Measurements from ENCODE around the gene P3H3. TPM values are rescaled to one million over a fixed set of nuclear protein-coding genes. Genes with fewer than 3 reads are reported as not detected.

The P3H3 gene
- total RNA-seq, 1 experiment from 2014 or later = 25.6 TPM

DNA sequence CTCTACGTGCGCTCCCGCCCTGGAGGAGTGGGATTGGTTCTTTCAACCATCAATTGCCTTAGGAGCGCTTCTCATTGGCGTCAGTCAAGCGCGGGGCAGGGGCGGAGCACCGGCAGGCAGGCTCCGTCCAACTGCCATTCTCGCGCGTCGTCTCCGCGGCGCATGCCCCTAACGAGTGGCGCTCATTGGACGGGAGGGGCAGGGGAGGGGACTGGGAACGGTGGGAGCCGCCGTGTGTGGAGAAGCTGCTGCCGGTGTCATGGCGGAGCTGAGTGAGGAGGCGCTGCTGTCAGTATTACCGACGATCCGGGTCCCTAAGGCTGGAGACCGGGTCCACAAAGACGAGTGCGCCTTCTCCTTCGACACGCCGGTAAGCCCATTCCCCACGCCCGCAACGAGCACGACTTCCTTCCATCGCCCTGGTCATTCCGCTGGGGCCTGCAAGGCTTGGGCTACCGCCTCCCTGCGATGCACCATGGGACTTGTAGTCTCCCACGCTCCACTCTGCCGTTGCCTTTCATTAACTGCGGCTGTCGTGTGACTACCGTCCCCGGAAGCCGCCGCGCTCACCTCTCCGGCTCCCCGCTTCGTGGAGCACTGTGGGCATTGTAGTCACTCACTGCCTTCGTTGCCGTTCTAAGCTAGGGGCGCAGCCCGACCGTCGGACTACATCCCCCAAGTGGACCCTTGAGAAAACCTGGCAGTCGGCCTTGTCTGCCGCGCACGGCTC lies 23.9 kb downstream of the P3H3 start, which contains the start of gene USP5:
TSS of gene USP5 (plus strand) at position 230 of the 730 bp plus-strand sequence. CDS start at position 260, 30 bp downstream.
- DNase-seq = peak; percentile 100
- H3K4me3 ChIP-seq (ENCODE audit: low read depth, low read length) = peak within 1 kb of the TSS; percentile 69
- peak within 1 kb of the TSS; percentile 94 for H3K4me3 Mint-ChIP-seq (ENCODE audit: unreplicated experiment)
- H3K27me3 ChIP-seq (replicated peaks; ENCODE audit: control insufficient read depth, insufficient read depth, low read length) = no peaks in the 10 kb centered on the region
- TF ChIP-seq, protein P1, sequence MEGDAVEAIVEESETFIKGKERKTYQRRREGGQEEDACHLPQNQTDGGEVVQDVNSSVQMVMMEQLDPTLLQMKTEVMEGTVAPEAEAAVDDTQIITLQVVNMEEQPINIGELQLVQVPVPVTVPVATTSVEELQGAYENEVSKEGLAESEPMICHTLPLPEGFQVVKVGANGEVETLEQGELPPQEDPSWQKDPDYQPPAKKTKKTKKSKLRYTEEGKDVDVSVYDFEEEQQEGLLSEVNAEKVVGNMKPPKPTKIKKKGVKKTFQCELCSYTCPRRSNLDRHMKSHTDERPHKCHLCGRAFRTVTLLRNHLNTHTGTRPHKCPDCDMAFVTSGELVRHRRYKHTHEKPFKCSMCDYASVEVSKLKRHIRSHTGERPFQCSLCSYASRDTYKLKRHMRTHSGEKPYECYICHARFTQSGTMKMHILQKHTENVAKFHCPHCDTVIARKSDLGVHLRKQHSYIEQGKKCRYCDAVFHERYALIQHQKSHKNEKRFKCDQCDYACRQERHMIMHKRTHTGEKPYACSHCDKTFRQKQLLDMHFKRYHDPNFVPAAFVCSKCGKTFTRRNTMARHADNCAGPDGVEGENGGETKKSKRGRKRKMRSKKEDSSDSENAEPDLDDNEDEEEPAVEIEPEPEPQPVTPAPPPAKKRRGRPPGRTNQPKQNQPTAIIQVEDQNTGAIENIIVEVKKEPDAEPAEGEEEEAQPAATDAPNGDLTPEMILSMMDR (IDR thresholded peaks at IDR 0.05; ENCODE audit: insufficient read depth in 1 of 2, low read depth in 1 of 2, low read length in 1 of 2, severe bottlenecking in 1 of 2, unreplicated experiment in 1 of 2) = no peak
- no peaks in the 10 kb centered on the region for H3K9me3 Mint-ChIP-seq (ENCODE audit: unreplicated experiment)
- H3K9me3 ChIP-seq = no peaks in the 10 kb centered on the region
- H3K27me3 Mint-ChIP-seq (ENCODE audit: insufficient read depth, unreplicated experiment) = no peaks in the 10 kb centered on the region
- BruUV-seq (replicated peaks) = TSS peak; percentile 42
- peaks cover 19% of the 10 kb centered on the region for H3K4me1 Mint-ChIP-seq (ENCODE audit: low read depth, unreplicated experiment)
- peaks cover 77% of the 10 kb centered on the region for H3K36me3 Mint-ChIP-seq (ENCODE audit: insufficient read depth, unreplicated experiment)
- CTCF ChIA-PET = interaction anchor here (0.5 to 5.2 kb wide), 21 partner anchors 9 to 315 kb away, joined by 3 to 65 read pairs (median 8); partner anchors contain the start of genes C12orf57, COPS7A, MLF2 and P3H3
- intact Hi-C loops (cut with micrococcal nuclease; ENCODE audit: unreplicated experiment) = loop anchor here (1.0 kb wide), 6 partner anchors 17 to 189 kb away; partner anchors contain the start of genes ING4, MLF2 and ZNF384
- H3K27ac Mint-ChIP-seq (ENCODE audit: unreplicated experiment) = peak within 1 kb of the TSS; percentile 95
- H3K36me3 ChIP-seq (ENCODE audit: control insufficient read depth, insufficient read depth, low read length) = peaks cover 12% of the 10 kb centered on the region; the same call in 1 of the 2 replicates
- POLR2A ChIA-PET = interaction anchor here (0.8 to 4.1 kb wide), 23 partner anchors 10 to 318 kb away, joined by 3 to 102 read pairs (median 8); partner anchors contain the start of genes C12orf57, COPS7A, GAPDH and GNB3
- peaks cover 13% of the 10 kb centered on the region for H3K4me1 ChIP-seq

- Histone ChIP-seq H3K4me1 (peaks cover 13% of the 10 kb centered on the region), H3K4me3 (ENCODE audit: low read depth, low read length) (peak overlapping the region; percentile 69), H3K36me3 (ENCODE audit: control insufficient read depth, insufficient read depth, low read length) (peaks cover 14% of the 10 kb centered on the region), H3K27me3 (replicated peaks; ENCODE audit: control insufficient read depth, insufficient read depth, low read length) (no peaks in the 10 kb centered on the region), H3K9me3 (no peaks in the 10 kb centered on the region)
- BruUV-seq (replicated peaks) = no TSS peak
- intact Hi-C loops (cut with micrococcal nuclease; ENCODE audit: unreplicated experiment) = loop anchor here (1.0 kb wide), 3 partner anchors 16 to 190 kb away; partner anchors contain the start of genes ING4 and MLF2
- POLR2A ChIA-PET = interaction anchor here (0.5 to 4.1 kb wide), 21 partner anchors 10 to 529 kb away, joined by 3 to 102 read pairs (median 8); partner anchors contain the start of genes C12orf57, COPS7A, GAPDH and GNB3
- Mint-ChIP-seq H3K27ac (ENCODE audit: unreplicated experiment) (peak overlapping the region; percentile 95), H3K36me3 (ENCODE audit: insufficient read depth, unreplicated experiment) (peaks cover 77% of the 10 kb centered on the region), H3K27me3 (ENCODE audit: insufficient read depth, unreplicated experiment) (no peaks in the 10 kb centered on the region), H3K4me1 (ENCODE audit: low read depth, unreplicated experiment) (peaks cover 19% of the 10 kb centered on the region), H3K4me3 (ENCODE audit: unreplicated experiment) (peak overlapping the region; percentile 94), H3K9me3 (ENCODE audit: unreplicated experiment) (no peaks in the 10 kb centered on the region)
- peak in 1 of 2 experiments; percentile 61 for DNase-seq
- TF ChIP-seq, protein P1 (IDR thresholded peaks at IDR 0.05; ENCODE audit: insufficient read depth in 1 of 2, low read depth in 1 of 2, low read length in 1 of 2, severe bottlenecking in 1 of 2, unreplicated experiment in 1 of 2) = no peak
- CTCF ChIA-PET = interaction anchor here (0.5 to 5.2 kb wide), 19 partner anchors 8 to 238 kb away, joined by 3 to 65 read pairs (median 8); partner anchors contain the start of genes COPS7A, MLF2, P3H3 and PTMS
Observed at GRCh38 chr12:6852651-6853354, 24.6 kb downstream of the P3H3 start.

DNA sequence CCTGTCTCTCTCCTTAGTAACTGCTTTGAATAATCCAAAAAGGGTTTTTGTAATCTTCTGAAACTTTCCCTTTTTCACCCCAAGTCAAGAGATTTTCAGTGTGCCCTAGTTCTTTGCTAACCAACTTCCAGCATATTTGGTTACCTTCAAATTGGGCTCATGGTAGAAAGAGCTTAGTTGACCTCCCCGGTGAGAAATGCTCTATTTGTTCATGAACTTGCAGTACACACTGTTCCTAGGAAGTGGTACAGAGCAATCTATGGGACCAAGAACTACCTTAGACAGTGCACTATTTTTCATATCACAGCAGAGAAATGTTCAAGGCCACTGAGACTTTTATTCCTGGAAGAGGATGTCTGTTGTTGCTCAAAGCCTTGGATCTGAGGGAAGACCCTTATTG lies 25.4 kb downstream of the P3H3 start:
- Histone ChIP-seq H3K9me3 (no peaks in the 10 kb centered on the region), H3K4me3 (ENCODE audit: low read depth, low read length) (peak overlapping the region; percentile 69; the same call in 1 of the 2 replicates), H3K36me3 (ENCODE audit: control insufficient read depth, insufficient read depth, low read length) (peaks cover 16% of the 10 kb centered on the region), H3K27me3 (replicated peaks; ENCODE audit: control insufficient read depth, insufficient read depth, low read length) (no peaks in the 10 kb centered on the region), H3K4me1 (peaks cover 13% of the 10 kb centered on the region)
- intact Hi-C loops (cut with micrococcal nuclease; ENCODE audit: unreplicated experiment) = no loop called here
- POLR2A ChIA-PET = interaction anchor here (2.8 to 4.1 kb wide), 4 partner anchors 11 to 130 kb away, joined by 28 to 102 read pairs (median 42); partner anchors contain the start of genes COPS7A, GNB3, SPSB2 and TPI1
- Mint-ChIP-seq H3K27me3 (ENCODE audit: insufficient read depth, unreplicated experiment) (no peaks in the 10 kb centered on the region), H3K27ac (ENCODE audit: unreplicated experiment) (peak overlapping the region; percentile 95), H3K4me3 (ENCODE audit: unreplicated experiment) (peak overlapping the region; percentile 94), H3K9me3 (ENCODE audit: unreplicated experiment) (no peaks in the 10 kb centered on the region), H3K4me1 (ENCODE audit: low read depth, unreplicated experiment) (peaks cover 19% of the 10 kb centered on the region), H3K36me3 (ENCODE audit: insufficient read depth, unreplicated experiment) (peaks cover 79% of the 10 kb centered on the region)
- BruUV-seq (replicated peaks) = no TSS peak
- no peak for DNase-seq
- CTCF ChIA-PET = interaction anchor here (0.5 to 5.2 kb wide), 4 partner anchors 16 to 239 kb away, joined by 3 to 65 read pairs (median 40); partner anchors contain the start of genes MLF2 and SPSB2
- TF ChIP-seq, protein P1 (IDR thresholded peaks at IDR 0.05; ENCODE audit: insufficient read depth in 1 of 2, low read depth in 1 of 2, low read length in 1 of 2, severe bottlenecking in 1 of 2, unreplicated experiment in 1 of 2) = no peak
